HG03439 (cell line): Measurements from ENCODE around the gene ACTR2.
"Not testable (repeated sequence)": the region's sequence is repeated elsewhere in the genome, so short reads cannot be mapped to it uniquely, and the experiment has no call there.

Experiments
- ATAC-seq: cut with Tn5 transposase; IDR thresholded peaks from one replicate; pipeline ENCODE4 v1.9.1; 2021; ENCODE audit warnings: mild to moderate bottlenecking, moderate library complexity; ENCODE audit not compliant: unreplicated experiment

ACTR2 gene

GRCh38 chr2:65227456-65228262 lies at the start of gene ACTR2:
Gene ACTR2, plus strand, starts transcription at chr2:65227831. Its CDS starts 79 bp downstream, at chr2:65227910.
- ATAC-seq: peak; percentile 89

- ATAC-seq: no peak
Measured at GRCh38 chr2:65182570-65182969, 45.1 kb upstream of the ACTR2 start.

DNA sequence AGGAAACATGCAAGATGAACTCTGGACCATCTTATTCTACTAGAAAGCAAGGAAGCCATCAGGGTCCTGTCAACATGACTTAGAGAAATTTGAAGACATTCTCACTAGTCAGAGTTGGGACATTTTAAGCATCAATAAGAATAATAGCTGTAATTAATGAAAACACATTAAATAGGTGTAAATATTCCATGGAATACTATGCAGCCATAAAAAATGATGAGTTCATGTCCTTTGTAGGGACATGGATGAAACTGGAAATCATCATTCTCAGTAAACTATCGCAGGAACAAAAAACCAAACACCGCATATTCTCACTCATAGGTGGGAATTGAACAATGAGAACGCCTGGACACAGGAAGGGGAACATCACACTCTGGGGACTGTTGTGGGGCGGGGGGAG lies 44.2 kb upstream of the ACTR2 start:
- not testable (repeated sequence) for ATAC-seq

DNA sequence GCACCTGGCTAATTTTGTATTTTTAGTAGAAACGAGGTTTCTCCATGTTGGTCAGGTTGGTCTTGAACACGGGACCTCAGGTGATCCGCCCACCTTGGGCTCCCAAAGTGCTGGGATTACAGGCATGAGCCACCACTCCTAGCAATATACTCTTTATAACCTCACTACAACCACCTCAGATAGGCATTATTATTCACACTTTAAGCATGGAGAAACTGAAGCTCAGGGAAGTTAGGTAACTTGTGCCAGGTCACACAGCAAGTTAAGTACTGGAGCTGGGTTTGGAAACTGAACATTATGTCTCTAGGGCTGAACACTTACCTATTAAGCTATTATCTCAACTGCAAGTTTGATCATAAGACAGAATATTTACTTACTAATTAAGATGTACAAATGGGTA lies 42.6 kb upstream of the ACTR2 start:
- ATAC-seq: no peak

DNA sequence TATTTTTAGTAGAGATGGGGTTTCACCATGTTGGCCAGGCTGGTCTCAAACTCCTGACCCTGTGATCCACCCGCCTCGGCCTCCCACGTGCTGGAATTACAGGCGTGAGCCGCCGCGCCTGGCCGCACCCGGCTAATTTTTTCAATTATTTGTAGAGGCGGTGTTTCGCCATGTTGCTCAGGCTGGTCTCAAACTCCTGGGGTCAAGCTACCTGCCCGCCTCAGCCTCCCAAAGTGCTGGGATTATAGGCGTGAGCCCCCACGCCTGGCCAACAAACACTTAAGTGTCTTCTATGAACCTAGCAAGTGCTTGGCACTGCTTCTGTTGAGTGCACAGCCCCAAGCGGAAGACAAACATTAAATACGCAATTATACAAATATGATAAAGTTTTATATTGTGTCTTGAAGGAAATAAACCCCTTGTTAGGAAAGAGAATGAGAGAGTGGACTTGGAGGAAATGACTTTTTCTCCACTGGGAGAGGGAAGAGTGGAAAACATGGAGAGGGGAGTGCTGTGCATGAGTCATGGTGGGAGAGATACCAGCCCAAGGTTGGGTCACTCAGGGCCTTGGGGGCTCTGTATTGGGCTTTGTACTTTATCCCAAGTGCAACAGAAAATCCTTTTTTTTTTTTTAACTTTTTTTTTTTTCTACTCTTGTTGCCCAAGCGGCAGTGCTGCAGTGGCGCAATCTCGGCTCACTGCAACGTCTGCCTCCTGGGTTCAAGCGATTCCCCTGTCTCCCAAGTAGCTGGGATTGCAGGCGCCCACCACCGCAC lies 41.4 kb upstream of the ACTR2 start:
- ATAC-seq: no peak

DNA sequence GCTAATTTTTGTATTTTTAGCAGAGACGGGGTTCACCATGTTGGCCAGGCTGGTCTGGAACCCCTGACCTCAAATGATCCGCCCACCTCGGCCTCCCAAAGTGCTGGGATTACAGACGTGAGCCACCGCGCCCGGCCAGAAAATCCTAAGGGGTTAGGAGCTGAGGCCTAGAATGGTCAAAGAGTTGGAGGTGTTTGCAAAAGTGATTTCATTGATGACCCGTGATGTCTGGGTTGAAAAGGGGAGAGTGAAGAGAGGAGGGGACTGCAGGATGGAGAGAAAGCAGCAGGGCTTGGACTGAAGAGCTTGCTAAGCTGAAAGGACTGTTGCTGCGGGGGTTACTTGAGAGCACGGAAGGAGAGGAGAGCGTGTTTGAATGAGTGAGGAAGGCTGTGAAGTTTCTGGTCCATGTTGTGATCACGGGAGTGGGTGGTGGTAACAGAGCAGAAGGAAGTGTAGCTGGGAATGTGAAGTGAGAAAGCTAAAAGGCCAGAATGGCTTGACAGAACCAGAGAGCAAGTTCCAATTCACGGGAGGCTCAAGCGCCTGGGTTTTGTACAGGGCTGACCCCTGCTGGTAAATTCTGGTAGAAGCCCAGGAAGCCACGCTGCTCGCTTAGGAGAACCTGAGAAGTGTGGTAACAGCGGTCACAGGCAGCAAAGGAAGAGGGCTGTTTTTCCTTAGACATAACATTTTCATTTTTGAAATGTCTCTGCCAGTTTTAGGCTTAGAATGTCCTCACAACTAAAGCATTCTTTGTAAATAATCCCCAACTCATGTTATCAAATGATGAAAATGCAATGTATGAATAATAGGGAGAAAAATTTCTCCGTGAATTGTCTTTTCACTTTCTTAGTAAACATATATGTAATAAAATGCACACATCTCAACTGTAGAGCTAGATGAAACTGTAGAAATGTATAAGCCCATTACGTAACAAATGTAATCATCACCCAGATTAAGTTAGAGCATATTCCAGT lies 40.5 kb upstream of the ACTR2 start:
- peak; percentile 69 for ATAC-seq

- no peak for ATAC-seq
Measured at GRCh38 chr2:65193446-65193845, 34.2 kb upstream of the ACTR2 start.

- ATAC-seq: no peak
Measured at GRCh38 chr2:65198737-65199136, 28.9 kb upstream of the ACTR2 start.

DNA sequence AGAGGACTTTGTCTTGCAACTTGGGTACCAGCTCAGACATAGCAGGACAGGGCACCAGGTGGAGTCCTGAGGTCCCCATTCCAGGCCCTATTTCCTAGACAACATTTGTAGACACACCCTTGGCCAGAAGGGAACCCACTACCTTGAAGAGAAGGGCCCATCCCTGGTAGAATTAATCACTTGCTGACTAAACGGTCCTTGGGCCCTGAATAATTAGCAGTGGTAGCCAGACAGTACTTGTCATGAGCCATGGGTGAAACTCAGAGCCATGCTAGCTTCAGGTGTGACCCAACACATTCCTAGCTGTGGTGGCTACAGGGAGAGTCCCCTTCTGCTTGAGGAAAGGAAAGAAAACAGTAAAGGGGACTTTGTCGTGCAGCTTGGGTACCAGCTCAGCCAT lies 28.5 kb upstream of the ACTR2 start:
- ATAC-seq: no peak

DNA sequence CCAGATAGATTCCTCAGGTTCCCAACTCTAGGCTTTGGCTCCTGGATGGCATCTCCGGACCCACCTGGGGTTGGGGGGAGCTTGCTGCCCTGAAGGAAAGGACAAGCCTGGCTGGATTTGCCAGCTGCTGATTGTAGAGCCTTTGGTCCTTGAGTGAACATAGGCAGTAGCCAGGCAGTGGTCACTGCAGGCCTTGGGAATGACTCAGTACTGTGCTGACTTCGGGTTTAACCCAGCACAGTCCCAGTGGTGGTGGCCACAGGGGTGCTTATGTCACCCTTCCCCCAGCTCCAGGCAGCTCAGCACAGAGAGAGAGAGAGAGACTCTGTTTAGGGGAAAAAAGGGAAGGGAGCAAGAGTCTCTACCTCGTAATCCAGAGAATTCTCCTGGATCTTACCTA lies 27.7 kb upstream of the ACTR2 start:
- no peak for ATAC-seq

DNA sequence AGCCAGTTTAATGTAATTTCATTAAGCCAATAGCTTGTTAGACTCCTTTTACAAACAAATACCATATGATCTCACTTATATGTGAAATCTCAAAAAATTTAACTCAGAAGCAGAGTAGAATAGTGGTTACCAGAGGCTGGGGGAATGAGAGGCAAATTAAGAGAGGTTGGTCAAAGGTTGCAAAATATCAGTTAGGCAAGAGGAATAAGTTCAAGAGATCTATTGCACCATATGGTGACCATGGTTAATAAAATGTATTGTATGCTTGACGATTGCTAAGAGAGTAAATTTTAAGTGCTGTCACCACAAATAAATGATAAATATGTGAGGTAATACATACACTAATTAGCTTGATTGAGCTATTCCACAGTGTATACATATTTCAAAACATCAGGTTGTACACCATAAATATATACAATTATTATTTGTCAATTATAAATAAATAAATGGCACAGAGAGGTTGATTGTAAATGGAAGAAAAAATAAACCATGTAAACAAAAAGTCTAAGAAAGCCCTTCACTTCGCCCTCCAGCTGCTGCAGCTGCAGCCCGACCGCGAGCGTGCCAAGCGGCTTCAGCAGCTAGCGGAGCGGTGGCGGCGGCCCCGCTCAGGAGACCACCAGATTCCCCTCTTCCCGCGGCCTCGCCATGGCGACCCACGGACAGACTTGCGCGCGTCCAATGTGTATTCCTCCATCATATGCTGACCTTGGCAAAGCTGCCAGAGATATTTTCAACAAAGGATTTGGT lies 23.0 kb upstream of the ACTR2 start:
- no peak for ATAC-seq

DNA sequence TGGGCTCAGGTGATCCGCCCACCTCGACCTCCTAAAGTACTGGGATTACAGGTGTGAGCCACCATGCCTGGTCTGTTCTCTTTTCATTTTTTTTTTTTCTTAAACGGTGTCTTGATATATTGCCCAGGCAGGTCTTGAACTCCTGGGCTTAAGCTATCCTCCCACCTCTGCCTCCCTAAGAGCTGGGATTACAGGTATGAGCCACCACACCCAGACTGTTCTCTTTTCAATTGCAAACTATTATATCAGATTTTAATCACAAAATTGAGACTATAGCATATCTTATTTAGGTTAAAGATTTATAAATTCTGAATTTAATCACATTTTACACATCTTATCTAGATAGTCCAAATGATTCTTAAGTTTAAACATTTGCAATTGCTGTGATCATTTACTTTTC lies 15.5 kb upstream of the ACTR2 start:
- no peak for ATAC-seq

GRCh38 chr2:65212619-65213018 lies 15.0 kb upstream of the ACTR2 start:
- no peak for ATAC-seq

- no peak for ATAC-seq
Measured at GRCh38 chr2:65213035-65213434, 14.6 kb upstream of the ACTR2 start.

- ATAC-seq: no peak
Measured at GRCh38 chr2:65214361-65214760, 13.3 kb upstream of the ACTR2 start.

GRCh38 chr2:65214843-65215242 lies 12.8 kb upstream of the ACTR2 start:
- no peak for ATAC-seq

- ATAC-seq: no peak
Measured at GRCh38 chr2:65215946-65216345, 11.7 kb upstream of the ACTR2 start.

GRCh38 chr2:65220432-65221131 lies 7.0 kb upstream of the ACTR2 start:
- no peak for ATAC-seq

DNA sequence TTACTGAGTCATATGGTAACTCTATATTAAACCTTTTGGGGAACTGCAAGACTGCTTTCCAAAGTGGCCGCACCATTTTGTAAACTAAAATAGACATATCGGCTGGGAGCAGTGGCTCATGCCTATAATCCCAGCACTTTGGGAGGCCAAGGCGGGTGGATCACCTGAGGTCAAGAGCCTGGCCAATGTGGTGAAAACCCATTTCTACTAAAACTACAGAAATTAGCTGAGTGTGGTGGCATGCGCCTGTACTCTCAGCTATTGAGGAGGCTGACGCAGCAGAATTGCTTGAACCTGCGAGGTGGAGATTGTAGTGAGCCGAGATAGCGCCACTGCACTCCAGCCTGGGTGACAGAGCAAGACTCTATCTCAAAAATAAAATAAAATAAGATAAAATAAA lies 6.4 kb upstream of the ACTR2 start:
- ATAC-seq: not testable (repeated sequence)

GRCh38 chr2:65227020-65227455 lies 593 bp upstream of the ACTR2 start:
- peak; percentile 12 for ATAC-seq
